GM18868 (cell line): ENCODE results near the gene SEC22C.

Experiments
- ATAC-seq: cut with Tn5 transposase; IDR thresholded peaks from one replicate; pipeline ENCODE4 v1.9.1; 2021; ENCODE audit warnings: mild to moderate bottlenecking, moderate library complexity; ENCODE audit not compliant: unreplicated experiment

Gene SEC22C

GRCh38 chr3:42539871-42540714, 41.7 kb downstream of the SEC22C start:
- ATAC-seq = peak; percentile 54

GRCh38 chr3:42537350-42537749, 44.4 kb downstream of the SEC22C start:
- no peak for ATAC-seq

GRCh38 chr3:42535981-42536784, 45.6 kb downstream of the SEC22C start:
- ATAC-seq = no peak

GRCh38 chr3:42533161-42533897, 48.4 kb downstream of the SEC22C start:
- no peak for ATAC-seq

GRCh38 chr3:42532229-42532628, 49.5 kb downstream of the SEC22C start:
- ATAC-seq = no peak

GRCh38 chr3:42531470-42531869, 50.3 kb downstream of the SEC22C start:
- no peak for ATAC-seq

- no peak for ATAC-seq
Observed at GRCh38 chr3:42530073-42530472, 51.7 kb downstream of the SEC22C start.

- ATAC-seq = no peak
Observed at GRCh38 chr3:42529468-42529867, 52.3 kb downstream of the SEC22C start.

GRCh38 chr3:42527368-42527917, 54.3 kb downstream of the SEC22C start:
- no peak for ATAC-seq

- ATAC-seq = peak; percentile 63
Observed at GRCh38 chr3:42526616-42527367, 55.0 kb downstream of the SEC22C start.

GRCh38 chr3:42525736-42526345, 55.9 kb downstream of the SEC22C start:
- ATAC-seq = no peak

- ATAC-seq = no peak
Observed at GRCh38 chr3:42525212-42525611, 56.6 kb downstream of the SEC22C start.

- ATAC-seq = no peak
Observed at GRCh38 chr3:42524751-42525150, 57.0 kb downstream of the SEC22C start.

- no peak for ATAC-seq
Observed at GRCh38 chr3:42520906-42521305, 60.9 kb downstream of the SEC22C start.

- ATAC-seq = no peak
Observed at GRCh38 chr3:42520336-42520735, 61.4 kb downstream of the SEC22C start.

GRCh38 chr3:42519568-42519962, 62.2 kb downstream of the SEC22C start:
- ATAC-seq = peak; percentile 48

GRCh38 chr3:42518800-42519567, 62.8 kb downstream of the SEC22C start:
- no peak for ATAC-seq

GRCh38 chr3:42517117-42517516, 64.7 kb downstream of the SEC22C start:
- no peak for ATAC-seq

- ATAC-seq = no peak
Observed at GRCh38 chr3:42516443-42516842, 65.3 kb downstream of the SEC22C start.
